Neural progenitor cell (in vitro differentiated cells): ENCODE results near the gene NARF.
"Not testable (repeated sequence)": the region's sequence is repeated elsewhere in the genome, so short reads cannot be mapped to it uniquely, and the experiment has no call there.

ENCODE experiments used
- EZH2phosphoT487 ChIP-seq: fragments of 200-600 bp; sonication (generic); IDR thresholded peaks from 2 replicates; pipeline ENCODE4 v1.6.1; 2017; ENCODE audit warnings: antibody characterized with exemption
- TF ChIP-seq, protein P1 (sequence below): fragments of 200-600 bp; sonication (generic); IDR thresholded peaks from 2 replicates; pipeline ENCODE4 v1.5.1; 2017; ENCODE audit warnings: antibody characterized with exemption, mild to moderate bottlenecking

DNA sequence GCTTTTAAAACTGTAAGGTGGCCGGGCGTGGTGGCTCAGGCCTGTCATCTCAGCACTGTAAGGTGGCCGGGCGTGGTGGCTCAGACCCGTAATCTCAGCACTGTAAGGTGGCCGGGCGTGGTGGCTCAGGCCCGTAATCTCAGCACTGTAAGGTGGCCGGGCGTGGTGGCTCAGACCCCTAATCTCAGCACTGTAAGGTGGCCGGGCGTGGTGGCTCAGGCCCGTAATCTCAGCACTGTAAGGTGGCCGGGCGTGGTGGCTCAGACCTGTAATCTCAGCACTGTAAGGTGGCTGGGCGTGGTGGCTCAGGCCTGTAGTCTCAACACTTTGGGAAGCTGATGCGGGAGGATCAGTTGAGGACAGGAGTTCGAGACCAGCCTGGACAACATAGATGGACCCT, 80.5 kb downstream of the NARF start:
- not testable (repeated sequence) for TF ChIP-seq EZH2phosphoT487
- TF ChIP-seq, protein P1, sequence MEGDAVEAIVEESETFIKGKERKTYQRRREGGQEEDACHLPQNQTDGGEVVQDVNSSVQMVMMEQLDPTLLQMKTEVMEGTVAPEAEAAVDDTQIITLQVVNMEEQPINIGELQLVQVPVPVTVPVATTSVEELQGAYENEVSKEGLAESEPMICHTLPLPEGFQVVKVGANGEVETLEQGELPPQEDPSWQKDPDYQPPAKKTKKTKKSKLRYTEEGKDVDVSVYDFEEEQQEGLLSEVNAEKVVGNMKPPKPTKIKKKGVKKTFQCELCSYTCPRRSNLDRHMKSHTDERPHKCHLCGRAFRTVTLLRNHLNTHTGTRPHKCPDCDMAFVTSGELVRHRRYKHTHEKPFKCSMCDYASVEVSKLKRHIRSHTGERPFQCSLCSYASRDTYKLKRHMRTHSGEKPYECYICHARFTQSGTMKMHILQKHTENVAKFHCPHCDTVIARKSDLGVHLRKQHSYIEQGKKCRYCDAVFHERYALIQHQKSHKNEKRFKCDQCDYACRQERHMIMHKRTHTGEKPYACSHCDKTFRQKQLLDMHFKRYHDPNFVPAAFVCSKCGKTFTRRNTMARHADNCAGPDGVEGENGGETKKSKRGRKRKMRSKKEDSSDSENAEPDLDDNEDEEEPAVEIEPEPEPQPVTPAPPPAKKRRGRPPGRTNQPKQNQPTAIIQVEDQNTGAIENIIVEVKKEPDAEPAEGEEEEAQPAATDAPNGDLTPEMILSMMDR = not testable (repeated sequence)
